HCT116 (cell line): ENCODE results near the gene CIAO2A. TPM values are rescaled to one million over a fixed set of nuclear protein-coding genes. Genes with fewer than 3 reads are reported as not detected.

ENCODE experiments used
- ATAC-seq: fragments of 200-7000 bp; cut with Tn5 transposase; 2 replicates; pipeline ENCODE4 v1.9.1; 2020; ENCODE audit warnings: mild to moderate bottlenecking, moderate library complexity
- BruUV-seq: library from RNA; stranded (reverse); fragments of 400-500 nt; replicated peaks from 2 replicates; lab custom pipeline; 2021; lab: Mats Ljungman, UMichigan
- CTCF ChIA-PET: fragments of 300-600 bp; sonication (Branson Sonifier 250); formaldehyde crosslinking; loops from one replicate; lab custom pipeline; 2021; ENCODE audit warnings: antibody characterized with exemption; lab: Charles Lee
- POLR2A ChIA-PET: fragments of 300-600, 350-600 bp; sonication (Branson Sonifier 250); formaldehyde crosslinking; loops from one replicate; lab custom pipeline; 2021; ENCODE audit warnings: antibody characterized with exemption; lab: Charles Lee
- RAD21 ChIA-PET, 2 experiments: fragments of 300-600 bp; sonication (Branson Sonifier 250); formaldehyde crosslinking; loops; one replicate each; lab custom pipeline; 2023; ENCODE audit warnings: low total read pairs in 2 of 2; ENCODE audit not compliant: uncharacterized antibody in 2 of 2, unreplicated experiment in 2 of 2, low non-redundant PET in 1 of 2; lab: Charles Lee
- DNase-seq: peaks from one replicate; pipeline ENCODE4 v3.0.0-alpha.2; 2010; ENCODE audit warnings: low read depth, low spot score
- H2AFZ ChIP-seq: fragments of 200-600 bp; shearing (Covaris generic), sonication (generic); 2 replicates; pipeline ENCODE4 v1.6.1; 2017; ENCODE audit warnings: low read depth, mixed run types, mixed read lengths, antibody characterized with exemption, low read length; ENCODE audit not compliant: poor library complexity, severe bottlenecking
- H3K27ac ChIP-seq: 2 replicates; pipeline ENCODE4 v1.5.1; 2012; ENCODE audit warnings: low read depth, low read length
- H3K27me3 ChIP-seq: fragments of 200-600 bp; sonication (generic); 2 replicates; pipeline ENCODE4 v1.6.1; 2016; ENCODE audit warnings: mixed run types, low read length, mixed read lengths; ENCODE audit not compliant: insufficient read depth
- H3K36me3 ChIP-seq, 2 experiments: fragments of 200-500 bp in 1 of 2; fragments of 200-600 bp in 1 of 2; sonication (Bioruptor generic) in 1 of 2; sonication (generic) in 1 of 2; 2 replicates each; pipeline versions ENCODE4 v1.5.1 to v1.6.1; 2014 to 2016; ENCODE audit warnings: low read length in 2 of 2, inconsistent platforms in 1 of 2, mixed read lengths in 1 of 2, mixed run types in 1 of 2; ENCODE audit not compliant: insufficient read depth in 2 of 2, control insufficient read depth in 1 of 2
- H3K4me1 ChIP-seq, 2 experiments: fragments of 200-600 bp in 1 of 2; sonication (generic) in 1 of 2; 2 replicates each; pipeline versions ENCODE4 v1.5.1 to v1.6.1; 2012 to 2017; ENCODE audit warnings: low read length in 2 of 2, inconsistent platforms in 1 of 2, mild to moderate bottlenecking in 1 of 2, mixed read lengths in 1 of 2, mixed run types in 1 of 2, moderate library complexity in 1 of 2; ENCODE audit not compliant: insufficient read depth in 2 of 2, control insufficient read depth in 1 of 2
- H3K4me2 ChIP-seq: fragments of 200-600 bp; sonication (generic); 2 replicates; pipeline ENCODE4 v1.6.1; 2017; ENCODE audit warnings: mixed run types, low read length, mixed read lengths
- H3K4me3 ChIP-seq, 2 experiments: fragments of 200-600 bp in 1 of 2; sonication (generic) in 1 of 2; replicated peaks in 1 of 2; 2 replicates each; pipeline ENCODE4 v1.5.1; 2011 to 2016; ENCODE audit warnings: low read length in 2 of 2, control low read depth in 1 of 2, low read depth in 1 of 2, mild to moderate bottlenecking in 1 of 2, mixed read lengths in 1 of 2, mixed run types in 1 of 2
- H3K79me2 ChIP-seq: fragments of 200-600 bp; sonication (generic); 2 replicates; pipeline ENCODE4 v1.6.1; 2017; ENCODE audit warnings: mild to moderate bottlenecking, mixed run types, low read length, moderate library complexity, mixed read lengths; ENCODE audit not compliant: insufficient read depth
- H3K9ac ChIP-seq: fragments of 200-600 bp; sonication (generic); 2 replicates; pipeline ENCODE4 v1.6.1; 2016; ENCODE audit warnings: low read length, mixed read lengths
- H3K9me2 ChIP-seq: fragments of 200-600 bp; sonication (generic), shearing (Covaris generic); 2 replicates; pipeline ENCODE4 v1.6.1; 2017; ENCODE audit warnings: mixed run types, mild to moderate bottlenecking, moderate library complexity; ENCODE audit not compliant: insufficient read depth
- H3K9me3 ChIP-seq, 2 experiments: fragments of 200-500 bp in 1 of 2; fragments of 200-600 bp in 1 of 2; sonication (Bioruptor generic) in 1 of 2; sonication (generic) in 1 of 2; 2 replicates each; pipeline ENCODE4 v1.6.1; 2014 to 2017; ENCODE audit warnings: low read length in 2 of 2, mixed read lengths in 2 of 2, inconsistent platforms in 1 of 2, low read depth in 1 of 2, mild to moderate bottlenecking in 1 of 2, mixed run types in 1 of 2, moderate library complexity in 1 of 2; ENCODE audit not compliant: control insufficient read depth in 1 of 2, insufficient read depth in 1 of 2
- H4K20me1 ChIP-seq: fragments of 200-600 bp; sonication (generic), shearing (Covaris generic); 2 replicates; pipeline ENCODE4 v1.6.1; 2017; ENCODE audit warnings: mixed run types, mild to moderate bottlenecking, moderate library complexity; ENCODE audit not compliant: insufficient read depth
- CEBPB ChIP-seq: IDR thresholded peaks from 2 replicates; pipeline ENCODE4 v1.6.1; 2012; ENCODE audit warnings: low read depth
- ELF1 ChIP-seq: IDR thresholded peaks from 2 replicates; pipeline ENCODE4 v1.6.1; 2012; ENCODE audit warnings: low read depth, borderline replicate concordance
- FOSL1 ChIP-seq: IDR thresholded peaks from 2 replicates; pipeline ENCODE4 v1.6.1; 2012; ENCODE audit warnings: low read depth
- POLR2A ChIP-seq: IDR thresholded peaks from 2 replicates; pipeline ENCODE4 v1.7.0; 2011; ENCODE audit warnings: borderline replicate concordance; ENCODE audit not compliant: insufficient read depth, insufficient read length; ENCODE audit errors: extremely low read depth
- POLR2AphosphoS5 ChIP-seq: IDR thresholded peaks from 2 replicates; pipeline ENCODE4 v1.6.1; 2011; ENCODE audit warnings: mild to moderate bottlenecking, low read depth, low read length, moderate library complexity
- RAD21 ChIP-seq: IDR thresholded peaks from 2 replicates; pipeline ENCODE4 v1.6.1; 2012; ENCODE audit warnings: low read depth, mild to moderate bottlenecking
- REST ChIP-seq: IDR thresholded peaks from 2 replicates; pipeline ENCODE4 v1.6.1; 2012; ENCODE audit warnings: low read depth
- SIN3A ChIP-seq: IDR thresholded peaks from 2 replicates; pipeline ENCODE4 v1.6.1; 2012; ENCODE audit warnings: low read depth
- ZBTB33 ChIP-seq: IDR thresholded peaks from 2 replicates; pipeline ENCODE4 v1.6.1; 2011; ENCODE audit warnings: mild to moderate bottlenecking, low read length, moderate library complexity; ENCODE audit not compliant: insufficient replicate concordance; ENCODE audit errors: extremely low read depth
- intact Hi-C: fragments of 100-400 bp; cut with micrococcal nuclease; formaldehyde crosslinking; loops from 2 replicates; pipeline ENCODE4 v1.10.0; 2022
- total RNA-seq: library from RNA; stranded (reverse); gene quantifications from one replicate; pipeline ENCODE4 v1.2.1, GENCODE V29; 2021; ENCODE audit not compliant: unreplicated experiment

CIAO2A gene
- total RNA-seq, 1 experiment from 2014 or later: 69.3 TPM

- POLR2A ChIA-PET: no interaction called here
- Histone ChIP-seq H3K4me3 (no peak overlapping the region), H3K9me2 (no peaks in the 10 kb centered on the region)
- TF ChIP-seq POLR2AphosphoS5 (no peak), SIN3A (no peak), FOSL1 (no peak), RAD21 (no peak), CEBPB (no peak), ZBTB33 (no peak), POLR2A (no peak), ELF1 (no peak), REST (no peak)
- TF ChIP-seq, all 23 proteins: peak for 0
- BruUV-seq: no TSS peak
- Histone ChIP-seq H3K9ac (no peak overlapping the region), H3K36me3 (peaks cover 8 to 16% of the 10 kb centered on the region in 2 experiments), H3K9me3 (no peaks in the 10 kb centered on the region), H4K20me1 (0 out of 2 replicates have a peak, but pooled peaks cover 4% of the 10 kb centered on the region), H3K27me3 (no peaks in the 10 kb centered on the region), H3K4me2 (no peak overlapping the region), H2AFZ (no peak overlapping the region), H3K4me1 (peaks cover 9 to 18% of the 10 kb centered on the region in 2 experiments), H3K79me2 (peaks cover 62% of the 10 kb centered on the region), H3K27ac (no peak overlapping the region)
- ChIA-PET CTCF (no interaction called here), RAD21 (no interaction called here)
- no peak for DNase-seq
- intact Hi-C loops: no loop called here
- ATAC-seq: no peak
Measured at GRCh38 chr15:64089543-64090280, 3.9 kb downstream of the CIAO2A start.
